Glutamatergic neuron (in vitro differentiated cells): ENCODE measurements around the gene HGF. TPM values are rescaled to one million over a fixed set of nuclear protein-coding genes. Genes with fewer than 3 reads are reported as not detected.

Experiments
- DNase-seq: peaks from one replicate; pipeline ENCODE4 v3.0.0; 2022
- H3K27ac Mint-ChIP-seq: one replicate; pipeline ENCODE4 v1.8.0; 2020; ENCODE audit warnings: mild to moderate bottlenecking, mixed read lengths, inconsistent platforms; ENCODE audit not compliant: unreplicated experiment
- H3K27me3 Mint-ChIP-seq: one replicate; pipeline ENCODE4 v1.8.0; 2020; ENCODE audit warnings: mild to moderate bottlenecking, moderate library complexity, mixed read lengths, inconsistent platforms; ENCODE audit not compliant: unreplicated experiment
- H3K36me3 Mint-ChIP-seq: one replicate; pipeline ENCODE4 v1.8.0; 2020; ENCODE audit warnings: mild to moderate bottlenecking, mixed read lengths, inconsistent platforms; ENCODE audit not compliant: unreplicated experiment
- H3K4me1 Mint-ChIP-seq: one replicate; pipeline ENCODE4 v1.8.0; 2020; ENCODE audit warnings: mild to moderate bottlenecking, low read depth, mixed read lengths, inconsistent platforms; ENCODE audit not compliant: unreplicated experiment
- H3K4me3 Mint-ChIP-seq: one replicate; pipeline ENCODE4 v1.8.0; 2020; ENCODE audit warnings: mild to moderate bottlenecking, mixed read lengths, inconsistent platforms; ENCODE audit not compliant: unreplicated experiment
- H3K9me3 Mint-ChIP-seq: one replicate; pipeline ENCODE4 v1.8.0; 2020; ENCODE audit warnings: mild to moderate bottlenecking, moderate library complexity, mixed read lengths, inconsistent platforms; ENCODE audit not compliant: unreplicated experiment
- total RNA-seq: library from RNA; stranded (reverse); fragmentation: NEBNext Ultra II Directional; extraction: Animal tissue kit (Norgen Biotek cat#: 25700); gene quantifications from one replicate; pipeline ENCODE4 v1.2.1, GENCODE V29; 2021; ENCODE audit not compliant: unreplicated experiment
- TF ChIP-seq, protein P1 (sequence below): fragments of 200-600 bp; sonication (generic); IDR thresholded peaks from one replicate; pipeline ENCODE4 v1.5.0; 2021; ENCODE audit not compliant: partially characterized antibody, unreplicated experiment

The HGF gene
- total RNA-seq, 1 donor from 2014 or later = not detected

DNA sequence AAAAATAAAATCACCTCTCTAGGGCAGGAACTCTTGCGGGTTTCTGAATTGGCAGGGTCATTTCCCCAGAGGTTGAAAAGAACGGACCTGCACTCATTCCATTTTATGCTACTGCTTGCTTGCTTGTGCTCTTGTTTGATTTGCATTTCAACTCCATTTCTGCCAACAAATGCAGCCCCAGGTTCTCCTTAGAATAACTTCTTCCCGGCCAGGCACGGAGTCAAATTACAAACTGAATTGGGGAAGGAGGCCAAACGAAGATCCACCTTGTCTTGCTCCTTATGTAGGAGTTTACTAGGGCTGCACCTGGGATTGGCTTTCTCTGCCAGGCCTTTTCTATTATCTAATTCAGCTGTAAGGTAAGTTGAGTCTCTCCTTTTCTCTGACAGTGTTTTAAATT is 79.6 kb downstream of the HGF start:
- Mint-ChIP-seq H3K27ac (no peak overlapping the region), H3K4me1 (peaks cover 17% of the 10 kb centered on the region), H3K4me3 (no peak overlapping the region), H3K36me3 (no peaks in the 10 kb centered on the region), H3K9me3 (peaks cover 1% of the 10 kb centered on the region), H3K27me3 (peaks cover 1% of the 10 kb centered on the region)
- TF ChIP-seq, protein P1, sequence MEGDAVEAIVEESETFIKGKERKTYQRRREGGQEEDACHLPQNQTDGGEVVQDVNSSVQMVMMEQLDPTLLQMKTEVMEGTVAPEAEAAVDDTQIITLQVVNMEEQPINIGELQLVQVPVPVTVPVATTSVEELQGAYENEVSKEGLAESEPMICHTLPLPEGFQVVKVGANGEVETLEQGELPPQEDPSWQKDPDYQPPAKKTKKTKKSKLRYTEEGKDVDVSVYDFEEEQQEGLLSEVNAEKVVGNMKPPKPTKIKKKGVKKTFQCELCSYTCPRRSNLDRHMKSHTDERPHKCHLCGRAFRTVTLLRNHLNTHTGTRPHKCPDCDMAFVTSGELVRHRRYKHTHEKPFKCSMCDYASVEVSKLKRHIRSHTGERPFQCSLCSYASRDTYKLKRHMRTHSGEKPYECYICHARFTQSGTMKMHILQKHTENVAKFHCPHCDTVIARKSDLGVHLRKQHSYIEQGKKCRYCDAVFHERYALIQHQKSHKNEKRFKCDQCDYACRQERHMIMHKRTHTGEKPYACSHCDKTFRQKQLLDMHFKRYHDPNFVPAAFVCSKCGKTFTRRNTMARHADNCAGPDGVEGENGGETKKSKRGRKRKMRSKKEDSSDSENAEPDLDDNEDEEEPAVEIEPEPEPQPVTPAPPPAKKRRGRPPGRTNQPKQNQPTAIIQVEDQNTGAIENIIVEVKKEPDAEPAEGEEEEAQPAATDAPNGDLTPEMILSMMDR = no peak
- DNase-seq = no peak

DNA sequence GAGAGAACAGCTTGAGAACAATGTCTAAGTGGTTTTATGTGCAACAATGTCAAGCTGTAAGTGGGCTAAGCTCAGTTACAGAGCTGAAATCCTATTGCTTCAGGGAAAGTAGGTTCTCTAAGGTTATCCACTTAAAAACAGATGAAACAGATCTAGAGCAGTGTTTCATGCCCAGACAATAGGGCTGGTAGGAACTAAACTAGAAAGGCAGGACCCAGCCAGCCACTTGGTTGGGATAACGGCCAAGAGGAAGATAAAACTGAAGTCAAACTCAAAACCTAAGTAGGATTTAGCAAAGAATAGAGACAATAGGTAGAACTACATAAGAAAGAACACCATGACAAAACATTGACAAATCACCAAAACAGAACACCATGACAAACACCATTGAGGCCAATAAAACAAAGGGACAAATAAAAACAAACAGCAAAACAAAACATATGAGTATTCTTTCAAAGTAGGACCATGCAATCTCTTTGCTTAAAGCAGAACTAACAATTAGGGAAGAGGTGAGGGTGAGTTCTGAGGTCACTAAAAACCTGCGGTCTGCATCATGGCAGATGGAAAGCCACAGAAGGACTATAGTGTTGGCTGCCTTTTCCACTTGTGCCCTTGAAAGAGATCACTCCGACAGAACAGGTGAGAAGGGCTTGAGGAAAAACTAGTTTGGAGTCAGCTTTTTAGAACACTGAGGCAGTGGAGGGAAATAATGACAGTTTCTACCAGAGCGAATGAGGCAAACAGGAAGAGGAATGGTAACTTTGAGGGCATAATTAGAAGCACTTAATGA is 81.0 kb downstream of the HGF start:
- Mint-ChIP-seq H3K27me3 (peaks cover 1% of the 10 kb centered on the region), H3K4me1 (peaks cover 31% of the 10 kb centered on the region)

DNA sequence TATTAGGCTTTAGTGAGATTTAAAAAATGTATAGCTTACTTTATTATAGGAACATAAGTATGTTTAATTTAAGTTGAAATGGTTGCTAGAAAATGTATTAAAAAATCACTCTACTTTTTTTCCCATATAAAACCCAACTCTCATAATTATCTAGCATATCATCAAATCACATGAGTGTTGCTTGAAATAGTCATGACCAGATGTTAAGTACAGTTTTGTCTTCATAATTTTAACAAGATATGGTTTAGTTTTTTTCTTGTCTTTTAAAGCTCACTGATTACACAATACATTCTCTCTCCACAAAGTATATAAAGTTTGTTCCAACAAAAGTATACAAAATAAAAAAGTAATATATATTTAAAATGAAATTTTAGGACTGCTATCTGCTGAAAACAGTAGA is 82.8 kb downstream of the HGF start:
- Mint-ChIP-seq H3K27me3 (peaks cover 1% of the 10 kb centered on the region), H3K36me3 (no peaks in the 10 kb centered on the region), H3K4me1 (peaks cover 41% of the 10 kb centered on the region), H3K27ac (no peak overlapping the region), H3K4me3 (no peak overlapping the region), H3K9me3 (peaks cover 2% of the 10 kb centered on the region)
- TF ChIP-seq, protein P1 = no peak
- no peak for DNase-seq

More for the DNA sequence above, 81.0 kb downstream of the HGF start:
- Mint-ChIP-seq H3K4me3 (no peak overlapping the region), H3K9me3 (peaks cover 2% of the 10 kb centered on the region), H3K36me3 (no peaks in the 10 kb centered on the region), H3K27ac (no peak overlapping the region)
- DNase-seq = no peak
- TF ChIP-seq, protein P1 = no peak

DNA sequence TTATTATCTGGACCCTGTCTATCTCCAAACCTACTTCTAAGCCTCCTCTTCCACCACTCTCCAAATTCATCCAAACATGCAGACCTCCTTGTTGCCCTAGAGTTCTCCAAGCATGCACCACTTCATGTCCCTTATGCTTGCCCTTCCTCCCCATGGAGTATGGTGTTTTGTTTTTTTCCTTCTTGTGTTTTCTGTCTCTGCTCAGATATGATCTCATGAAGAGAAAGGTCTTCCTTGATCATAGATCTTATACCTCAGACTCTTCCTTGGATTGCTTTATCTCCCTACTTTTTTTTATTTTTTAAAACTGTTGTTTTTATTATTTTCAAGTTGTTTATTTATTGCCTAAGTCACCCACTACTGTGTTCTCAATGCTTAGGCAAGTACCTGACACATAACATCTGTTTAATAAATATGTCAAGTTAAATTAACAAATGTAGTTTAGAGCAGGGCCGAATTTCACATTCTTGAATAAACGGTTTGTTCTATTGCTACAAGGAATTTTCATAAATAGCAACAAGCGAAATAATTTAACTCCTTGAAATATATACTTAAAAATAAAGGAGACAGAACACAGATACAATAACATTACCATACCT is 84.5 kb downstream of the HGF start:
- DNase-seq = no peak
- peaks cover 2% of the 10 kb centered on the region for H3K9me3 Mint-ChIP-seq
- no peaks in the 10 kb centered on the region for H3K27me3 Mint-ChIP-seq
- H3K36me3 Mint-ChIP-seq = no peaks in the 10 kb centered on the region
- peaks cover 41% of the 10 kb centered on the region for H3K4me1 Mint-ChIP-seq
- TF ChIP-seq, protein P1 = no peak
- H3K27ac Mint-ChIP-seq = peak overlapping the region; percentile 86
- peak overlapping the region; percentile 31 for H3K4me3 Mint-ChIP-seq
